ENCODE results near the gene MRGPRX2.

The MRGPRX2 gene

GRCh38 chr11:19060629-19061028, at the start of gene MRGPRX2:
TSS of gene MRGPRX2 (minus strand) at chr11:19060717. CDS start at chr11:19056402, 4,315 bp downstream.
- DNase-seq = no peak

GRCh38 chr11:19110295-19110694, 49.8 kb upstream of the MRGPRX2 start:
- DNase-seq = no peak

- no peak for DNase-seq
Observed at GRCh38 chr11:19107125-19107524, 46.6 kb upstream of the MRGPRX2 start.

- no peak for DNase-seq
Observed at GRCh38 chr11:19105011-19105410, 44.5 kb upstream of the MRGPRX2 start.

GRCh38 chr11:19102521-19102900, 42.0 kb upstream of the MRGPRX2 start:
- no peak for DNase-seq

GRCh38 chr11:19101796-19102520, 41.4 kb upstream of the MRGPRX2 start:
- no peak for DNase-seq

- no peak for DNase-seq
Observed at GRCh38 chr11:19100885-19101284, 40.4 kb upstream of the MRGPRX2 start.

GRCh38 chr11:19099093-19099492, 38.6 kb upstream of the MRGPRX2 start:
- no peak for DNase-seq

- no peak for DNase-seq
Observed at GRCh38 chr11:19094859-19095258, 34.3 kb upstream of the MRGPRX2 start.

GRCh38 chr11:19093976-19094375, 33.5 kb upstream of the MRGPRX2 start:
- no peak for DNase-seq

- DNase-seq = no peak
Observed at GRCh38 chr11:19092850-19093249, 32.3 kb upstream of the MRGPRX2 start.

- no peak for DNase-seq
Observed at GRCh38 chr11:19092342-19092741, 31.8 kb upstream of the MRGPRX2 start.

- DNase-seq = no peak
Observed at GRCh38 chr11:19091366-19091765, 30.8 kb upstream of the MRGPRX2 start.

GRCh38 chr11:19089421-19089820, 28.9 kb upstream of the MRGPRX2 start:
- no peak for DNase-seq

- no peak for DNase-seq
Observed at GRCh38 chr11:19088791-19089190, 28.3 kb upstream of the MRGPRX2 start.

GRCh38 chr11:19087658-19088057, 27.1 kb upstream of the MRGPRX2 start:
- DNase-seq = no peak

GRCh38 chr11:19084661-19085315, 24.3 kb upstream of the MRGPRX2 start:
- no peak for DNase-seq

GRCh38 chr11:19083166-19083565, 22.6 kb upstream of the MRGPRX2 start:
- DNase-seq = no peak

GRCh38 chr11:19080579-19080993, 20.1 kb upstream of the MRGPRX2 start:
- no peak for DNase-seq

- no peak for DNase-seq
Observed at GRCh38 chr11:19079643-19080440, 19.3 kb upstream of the MRGPRX2 start.

- DNase-seq = no peak
Observed at GRCh38 chr11:19077965-19078364, 17.4 kb upstream of the MRGPRX2 start.

- DNase-seq = peak; percentile 18 to 42
Observed at GRCh38 chr11:19076744-19077589, 16.4 kb upstream of the MRGPRX2 start.

- no peak for DNase-seq
Observed at GRCh38 chr11:19075636-19076035, 15.1 kb upstream of the MRGPRX2 start.

Measured in NCI-H1930 (cell line).